NAMALWA (cell line): ENCODE measurements around the gene ABL2.

ENCODE experiments used
- DNase-seq: peaks from one replicate; pipeline ENCODE4 v3.0.0-alpha.2; 2015; ENCODE audit warnings: low spot score

ABL2 gene

GRCh38 chr1:179092896-179093461 is 136.5 kb downstream of the ABL2 start:
- DNase-seq = no peak

- DNase-seq = no peak
Observed at GRCh38 chr1:179091691-179092165, 137.7 kb downstream of the ABL2 start.

- DNase-seq = no peak
Observed at GRCh38 chr1:179090923-179091322, 138.6 kb downstream of the ABL2 start.

GRCh38 chr1:179090522-179090921 is 139.0 kb downstream of the ABL2 start:
- DNase-seq = no peak

GRCh38 chr1:179089827-179090482 is 139.5 kb downstream of the ABL2 start:
- no peak for DNase-seq

GRCh38 chr1:179087665-179088064 is 141.8 kb downstream of the ABL2 start:
- no peak for DNase-seq

GRCh38 chr1:179083533-179083932 is 145.9 kb downstream of the ABL2 start:
- DNase-seq = peak; percentile 87

GRCh38 chr1:179082999-179083335 is 146.5 kb downstream of the ABL2 start:
- DNase-seq = peak; percentile 73

GRCh38 chr1:179082333-179082998 is 147.0 kb downstream of the ABL2 start:
- DNase-seq = peak; percentile 71

GRCh38 chr1:179081687-179082332 is 147.7 kb downstream of the ABL2 start, which contains the start of gene TOR3A:
Gene TOR3A, plus strand, starts transcription at chr1:179082070. Its CDS starts 59 bp downstream, at chr1:179082129.
- peak; percentile 96 for DNase-seq

GRCh38 chr1:179080866-179081686 is 148.4 kb downstream of the ABL2 start:
- DNase-seq = peak; percentile 85

- DNase-seq = peak; percentile 93
Observed at GRCh38 chr1:179079113-179079761, 150.2 kb downstream of the ABL2 start.

- no peak for DNase-seq
Observed at GRCh38 chr1:179077396-179077795, 152.1 kb downstream of the ABL2 start.

- no peak for DNase-seq
Observed at GRCh38 chr1:179066471-179066870, 163.0 kb downstream of the ABL2 start.

GRCh38 chr1:179061360-179062282 is 167.9 kb downstream of the ABL2 start:
- no peak for DNase-seq

GRCh38 chr1:179058487-179059483 is 170.7 kb downstream of the ABL2 start:
- no peak for DNase-seq

GRCh38 chr1:179055937-179056336 is 173.5 kb downstream of the ABL2 start:
- DNase-seq = no peak

GRCh38 chr1:179053486-179053885 is 176.0 kb downstream of the ABL2 start:
- no peak for DNase-seq

- no peak for DNase-seq
Observed at GRCh38 chr1:179052776-179053175, 176.7 kb downstream of the ABL2 start.
